Chondrocyte (in vitro differentiated cells): ENCODE results near the gene PSMD12. TPM values are rescaled to one million over a fixed set of nuclear protein-coding genes. Genes with fewer than 3 reads are reported as not detected.
"Not testable (repeated sequence)": the region's sequence is repeated elsewhere in the genome, so short reads cannot be mapped to it uniquely, and the experiment has no call there.

ENCODE experiments used
- DNase-seq: peaks from one replicate; pipeline ENCODE4 v3.0.0; 2021; ENCODE audit warnings: mixed read lengths, low spot score
- H3K27ac Mint-ChIP-seq: one replicate; pipeline ENCODE4 v1.8.0; 2021; ENCODE audit warnings: mild to moderate bottlenecking, moderate library complexity, mixed read lengths; ENCODE audit not compliant: unreplicated experiment
- H3K27me3 Mint-ChIP-seq: 2 replicates; pipeline ENCODE4 v1.8.0; 2021; ENCODE audit warnings: low read depth, mixed read lengths
- H3K36me3 Mint-ChIP-seq: 2 replicates; pipeline ENCODE4 v1.8.0; 2021; ENCODE audit warnings: low read depth, mixed read lengths
- H3K4me1 Mint-ChIP-seq: 2 replicates; pipeline ENCODE4 v1.8.0; 2021; ENCODE audit warnings: low read depth, mild to moderate bottlenecking, mixed read lengths
- H3K4me3 Mint-ChIP-seq: one replicate; pipeline ENCODE4 v1.8.0; 2021; ENCODE audit warnings: mild to moderate bottlenecking, moderate library complexity, mixed read lengths; ENCODE audit not compliant: unreplicated experiment
- H3K9me3 Mint-ChIP-seq: 2 replicates; pipeline ENCODE4 v1.8.0; 2021; ENCODE audit warnings: low read depth, mixed read lengths
- total RNA-seq: library from RNA; stranded (reverse); gene quantifications from 3 replicates; pipeline ENCODE4 v1.2.1, GENCODE V29; 2021
- TF ChIP-seq, protein P1 (sequence below): fragments of 200-600 bp; sonication (generic); IDR thresholded peaks from 2 replicates; pipeline ENCODE4 v1.5.0; 2021; ENCODE audit warnings: antibody characterized with exemption, mild to moderate bottlenecking, moderate library complexity

The PSMD12 gene
- total RNA-seq, 1 donor from 2014 or later: 44.2 TPM

DNA sequence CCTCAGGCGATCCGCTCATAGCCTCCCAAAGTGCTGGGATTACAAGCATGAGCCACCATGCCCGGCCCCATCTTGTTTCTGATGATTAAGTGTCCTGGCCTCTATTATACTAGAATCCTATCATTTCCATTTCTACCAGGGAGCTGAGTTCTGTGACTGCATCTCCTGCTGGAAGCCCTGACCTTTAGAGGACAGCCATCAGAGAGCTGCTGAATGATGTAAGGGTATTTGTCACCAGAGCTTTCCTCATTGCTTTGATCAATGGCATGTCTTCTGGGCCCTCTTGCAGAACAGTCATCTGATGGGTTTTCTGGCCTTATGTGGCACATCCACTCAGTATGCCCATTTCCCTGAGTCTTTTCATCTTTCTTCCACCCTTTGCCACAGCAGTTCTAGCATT, 39.9 kb downstream of the PSMD12 start:
- Mint-ChIP-seq H3K27me3 (no peaks in the 10 kb centered on the region), H3K9me3 (peaks cover 11% of the 10 kb centered on the region), H3K4me3 (no peak overlapping the region), H3K36me3 (peaks cover 3% of the 10 kb centered on the region), H3K4me1 (no peaks in the 10 kb centered on the region), H3K27ac (no peak overlapping the region)
- TF ChIP-seq, protein P1, sequence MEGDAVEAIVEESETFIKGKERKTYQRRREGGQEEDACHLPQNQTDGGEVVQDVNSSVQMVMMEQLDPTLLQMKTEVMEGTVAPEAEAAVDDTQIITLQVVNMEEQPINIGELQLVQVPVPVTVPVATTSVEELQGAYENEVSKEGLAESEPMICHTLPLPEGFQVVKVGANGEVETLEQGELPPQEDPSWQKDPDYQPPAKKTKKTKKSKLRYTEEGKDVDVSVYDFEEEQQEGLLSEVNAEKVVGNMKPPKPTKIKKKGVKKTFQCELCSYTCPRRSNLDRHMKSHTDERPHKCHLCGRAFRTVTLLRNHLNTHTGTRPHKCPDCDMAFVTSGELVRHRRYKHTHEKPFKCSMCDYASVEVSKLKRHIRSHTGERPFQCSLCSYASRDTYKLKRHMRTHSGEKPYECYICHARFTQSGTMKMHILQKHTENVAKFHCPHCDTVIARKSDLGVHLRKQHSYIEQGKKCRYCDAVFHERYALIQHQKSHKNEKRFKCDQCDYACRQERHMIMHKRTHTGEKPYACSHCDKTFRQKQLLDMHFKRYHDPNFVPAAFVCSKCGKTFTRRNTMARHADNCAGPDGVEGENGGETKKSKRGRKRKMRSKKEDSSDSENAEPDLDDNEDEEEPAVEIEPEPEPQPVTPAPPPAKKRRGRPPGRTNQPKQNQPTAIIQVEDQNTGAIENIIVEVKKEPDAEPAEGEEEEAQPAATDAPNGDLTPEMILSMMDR: no peak
- DNase-seq: no peak

DNA sequence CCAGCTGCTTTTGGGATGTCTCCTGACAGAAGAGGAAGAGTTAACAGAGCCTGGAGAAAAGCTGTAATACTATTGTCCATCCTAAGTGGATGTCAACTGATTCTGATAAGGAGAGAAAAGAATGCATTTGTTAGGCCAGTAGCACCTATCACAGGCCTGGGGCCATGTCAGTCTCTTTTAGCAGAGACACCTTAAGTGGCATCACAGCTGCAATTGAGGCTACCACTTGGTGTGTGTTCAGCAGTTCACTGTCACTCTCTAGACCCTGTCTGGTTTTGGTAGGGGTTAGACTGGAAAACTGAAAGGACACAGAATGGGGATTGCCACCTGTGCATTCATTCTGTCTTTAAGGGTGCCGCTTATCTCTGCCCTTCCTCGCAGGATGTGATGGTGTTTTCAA, 42.0 kb downstream of the PSMD12 start:
- Mint-ChIP-seq H3K27ac (no peak overlapping the region), H3K4me1 (no peaks in the 10 kb centered on the region), H3K9me3 (peaks cover 11% of the 10 kb centered on the region), H3K36me3 (peaks cover 3% of the 10 kb centered on the region), H3K4me3 (no peak overlapping the region), H3K27me3 (no peaks in the 10 kb centered on the region)
- TF ChIP-seq, protein P1: no peak
- DNase-seq: no peak

DNA sequence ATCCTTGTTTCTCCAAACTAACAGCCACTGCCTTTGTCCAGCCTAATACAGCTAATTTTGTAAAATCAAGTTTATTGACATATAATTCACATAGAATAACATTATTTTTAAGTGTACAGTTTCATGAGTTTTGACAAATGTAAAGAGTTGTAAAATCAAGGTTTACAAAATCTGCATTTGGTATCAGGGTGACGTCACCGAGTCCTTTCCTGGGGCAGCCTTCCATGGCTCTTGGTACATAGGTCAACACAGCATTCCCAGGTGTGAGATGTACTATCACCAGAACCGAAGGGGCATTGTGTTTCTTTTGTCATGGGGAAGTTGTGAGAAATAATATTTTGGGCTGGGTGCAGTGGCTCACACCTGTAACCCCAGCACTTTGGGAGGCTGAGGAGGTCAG, 42.9 kb downstream of the PSMD12 start:
- Mint-ChIP-seq H3K36me3 (peaks cover 1% of the 10 kb centered on the region), H3K27me3 (no peaks in the 10 kb centered on the region), H3K4me3 (no peak overlapping the region), H3K9me3 (peaks cover 9% of the 10 kb centered on the region), H3K27ac (no peak overlapping the region), H3K4me1 (no peaks in the 10 kb centered on the region)
- DNase-seq: no peak
- TF ChIP-seq, protein P1: no peak

DNA sequence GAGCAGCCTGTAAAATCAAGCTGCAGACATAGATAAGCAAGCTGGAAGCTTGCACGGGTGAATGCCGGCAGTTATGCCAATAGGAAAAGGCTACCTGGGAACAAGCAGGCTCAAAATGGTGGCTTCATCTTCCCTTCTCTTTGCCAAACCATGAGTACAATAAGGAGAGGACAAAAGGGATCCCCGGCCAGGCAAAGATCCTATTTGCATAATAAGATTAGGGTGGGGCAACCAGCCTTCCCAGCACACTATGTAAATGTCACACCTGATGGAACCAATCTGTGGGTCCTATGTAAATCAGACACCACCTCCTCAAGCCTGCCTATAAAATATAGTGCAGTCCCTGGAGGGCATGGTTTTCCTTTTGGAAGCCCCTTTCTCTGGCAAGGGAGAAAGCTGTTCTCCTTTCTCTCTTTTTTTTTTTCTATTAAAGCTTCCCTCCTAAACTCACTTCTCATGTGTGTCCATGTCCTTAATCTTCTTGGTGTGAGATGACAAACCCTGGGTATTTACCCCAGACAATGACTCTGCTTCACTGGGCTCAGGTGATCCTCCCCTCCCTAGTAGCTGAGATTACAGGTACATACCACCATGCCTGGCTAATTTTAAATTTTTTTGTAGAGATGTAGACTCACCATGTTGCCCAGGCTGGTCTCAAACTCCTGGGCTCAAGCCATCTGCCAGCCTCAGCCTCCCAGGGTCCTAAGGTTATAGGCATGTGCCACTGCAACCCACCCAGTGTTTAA, 44.2 kb downstream of the PSMD12 start:
- H3K4me1 Mint-ChIP-seq: no peaks in the 10 kb centered on the region

DNA sequence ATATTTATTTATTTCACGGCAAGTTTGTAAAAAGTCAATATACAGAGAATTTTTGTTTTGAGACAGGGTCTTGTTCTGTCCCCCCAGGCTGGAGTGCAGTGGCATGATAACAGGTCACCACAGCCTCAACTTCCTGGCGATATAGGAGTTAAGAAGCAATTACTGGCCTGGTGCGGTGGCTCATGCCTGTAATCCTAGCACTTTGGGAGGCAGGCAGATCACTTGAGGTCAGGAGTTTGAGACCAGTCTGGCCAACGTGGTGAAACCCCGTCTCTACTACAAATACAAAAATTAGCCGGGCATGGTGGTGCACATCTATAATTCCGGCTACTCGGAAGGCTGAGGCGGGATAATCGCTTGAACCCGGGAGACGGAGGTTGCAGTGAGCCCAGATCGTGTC, 44.9 kb downstream of the PSMD12 start:
- H3K27ac Mint-ChIP-seq, H3K36me3 Mint-ChIP-seq, DNase-seq, H3K4me3 Mint-ChIP-seq, H3K4me1 Mint-ChIP-seq, H3K27me3 Mint-ChIP-seq, H3K9me3 Mint-ChIP-seq: not testable (repeated sequence)

More for the DNA sequence above, 44.2 kb downstream of the PSMD12 start:
- TF ChIP-seq, protein P1: no peak
- no peak overlapping the region for H3K27ac Mint-ChIP-seq
- H3K36me3 Mint-ChIP-seq: no peaks in the 10 kb centered on the region
- H3K4me3 Mint-ChIP-seq: no peak overlapping the region
- H3K27me3 Mint-ChIP-seq: no peaks in the 10 kb centered on the region
- no peak for DNase-seq
- H3K9me3 Mint-ChIP-seq: no peaks in the 10 kb centered on the region

DNA sequence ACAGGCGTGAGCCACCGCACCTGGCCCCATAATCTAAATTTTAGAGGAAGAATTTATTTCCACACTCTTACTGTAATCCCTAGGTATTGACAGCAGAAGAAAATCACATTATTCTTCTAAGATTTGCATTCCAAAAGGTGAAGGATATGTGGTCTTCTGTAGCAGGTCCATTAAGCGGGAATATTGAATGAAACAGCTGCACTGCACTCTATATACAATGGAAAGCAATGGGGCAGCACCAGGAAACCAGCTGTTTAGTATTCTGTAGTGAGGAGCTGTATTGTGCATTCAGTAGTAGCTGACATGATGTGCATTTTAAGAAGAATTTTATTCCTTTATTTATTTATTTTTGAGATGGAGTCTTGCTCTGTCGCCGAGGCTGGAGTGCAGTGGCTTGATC, 49.6 kb downstream of the PSMD12 start:
- TF ChIP-seq, protein P1: no peak
- Mint-ChIP-seq H3K27ac (no peak overlapping the region), H3K36me3 (no peaks in the 10 kb centered on the region), H3K4me3 (no peak overlapping the region), H3K9me3 (no peaks in the 10 kb centered on the region), H3K27me3 (no peaks in the 10 kb centered on the region), H3K4me1 (no peaks in the 10 kb centered on the region)
- no peak for DNase-seq
